BLaER1 (cell line): ENCODE measurements around the gene RP9.

Experiments
- H3K27ac ChIP-seq: shearing (Covaris generic); formaldehyde crosslinking; 2 replicates; pipeline ENCODE4 v1.8.1; 2022
- H3K27me3 ChIP-seq: shearing (Covaris generic); formaldehyde crosslinking; 2 replicates; pipeline ENCODE4 v1.8.1; 2022
- H3K36me3 ChIP-seq: shearing (Covaris generic); formaldehyde crosslinking; 2 replicates; pipeline ENCODE4 v1.8.1; 2022
- H3K4me1 ChIP-seq: shearing (Covaris generic); formaldehyde crosslinking; 2 replicates; pipeline ENCODE4 v1.8.1; 2022
- H3K4me2 ChIP-seq: shearing (Covaris generic); formaldehyde crosslinking; 2 replicates; pipeline ENCODE4 v1.8.1; 2022
- H3K4me3 ChIP-seq: shearing (Covaris generic); formaldehyde crosslinking; 2 replicates; pipeline ENCODE4 v1.8.1; 2022
- H3K9ac ChIP-seq: shearing (Covaris generic); formaldehyde crosslinking; 2 replicates; pipeline ENCODE4 v1.8.1; 2022
- H3K9me3 ChIP-seq: shearing (Covaris generic); formaldehyde crosslinking; 2 replicates; pipeline ENCODE4 v1.8.1; 2022
- H4K20me1 ChIP-seq: shearing (Covaris generic); formaldehyde crosslinking; 2 replicates; pipeline ENCODE4 v1.8.1; 2022
- Cebpa-rat ChIP-seq: shearing (Covaris generic); IDR thresholded peaks from 2 replicates; pipeline ENCODE4 v1.8.1; 2022

The RP9 gene

GRCh38 chr7:33053721-33054120 is 55.5 kb downstream of the RP9 start:
- H3K36me3 ChIP-seq: peaks cover 16% of the 10 kb centered on the region
- H3K9ac ChIP-seq: no peak overlapping the region
- H3K9me3 ChIP-seq: no peaks in the 10 kb centered on the region
- TF ChIP-seq Cebpa-rat: no peak
- H4K20me1 ChIP-seq: peaks cover 100% of the 10 kb centered on the region
- H3K4me3 ChIP-seq: no peak overlapping the region
- H3K4me1 ChIP-seq: peaks cover 25% of the 10 kb centered on the region
- peak overlapping the region; percentile 22; the same call in 1 of the 2 replicates for H3K4me2 ChIP-seq
- H3K27ac ChIP-seq: no peak overlapping the region
- no peaks in the 10 kb centered on the region for H3K27me3 ChIP-seq

- no peak for TF ChIP-seq Cebpa-rat
- Histone ChIP-seq H3K27ac (no peak overlapping the region), H3K4me2 (peak overlapping the region; percentile 37), H3K4me1 (peaks cover 25% of the 10 kb centered on the region), H3K36me3 (0 out of 2 replicates have a peak, but pooled peaks cover 5% of the 10 kb centered on the region), H3K27me3 (no peaks in the 10 kb centered on the region), H3K9ac (no peak overlapping the region), H3K9me3 (no peaks in the 10 kb centered on the region), H3K4me3 (no peak overlapping the region), H4K20me1 (peaks cover 99% of the 10 kb centered on the region)
These were observed 58.5 kb downstream of the RP9 start for GRCh38 chr7:33050535-33051318.

GRCh38 chr7:33048704-33049103 is 60.5 kb downstream of the RP9 start:
- Histone ChIP-seq H3K4me2 (no peak overlapping the region), H3K9me3 (no peaks in the 10 kb centered on the region), H4K20me1 (peaks cover 99% of the 10 kb centered on the region), H3K9ac (no peak overlapping the region), H3K36me3 (0 out of 2 replicates have a peak, but pooled peaks cover 7% of the 10 kb centered on the region), H3K4me1 (peaks cover 16% of the 10 kb centered on the region), H3K27me3 (no peaks in the 10 kb centered on the region), H3K27ac (no peak overlapping the region), H3K4me3 (no peak overlapping the region)
- TF ChIP-seq Cebpa-rat: no peak

- Histone ChIP-seq H3K36me3 (0 out of 2 replicates have a peak, but pooled peaks cover 7% of the 10 kb centered on the region), H3K27me3 (no peaks in the 10 kb centered on the region), H3K27ac (no peak overlapping the region), H3K9me3 (no peaks in the 10 kb centered on the region), H3K4me3 (no peak overlapping the region), H4K20me1 (peaks cover 99% of the 10 kb centered on the region), H3K4me1 (peaks cover 11% of the 10 kb centered on the region), H3K9ac (no peak overlapping the region), H3K4me2 (no peak overlapping the region)
- no peak for TF ChIP-seq Cebpa-rat
These were observed 60.9 kb downstream of the RP9 start for GRCh38 chr7:33048257-33048656.

GRCh38 chr7:33044986-33045385 is 64.2 kb downstream of the RP9 start:
- peaks cover 22% of the 10 kb centered on the region for H3K4me1 ChIP-seq
- no peaks in the 10 kb centered on the region for H3K9me3 ChIP-seq
- H3K9ac ChIP-seq: no peak overlapping the region
- no peak overlapping the region for H3K4me3 ChIP-seq
- no peaks in the 10 kb centered on the region for H3K27me3 ChIP-seq
- H3K27ac ChIP-seq: no peak overlapping the region
- no peak for TF ChIP-seq Cebpa-rat
- H4K20me1 ChIP-seq: peaks cover 99% of the 10 kb centered on the region
- H3K4me2 ChIP-seq: no peak overlapping the region
- H3K36me3 ChIP-seq: 0 out of 2 replicates have a peak, but pooled peaks cover 7% of the 10 kb centered on the region
